Measurements from ENCODE around the gene GALNT10.
"Not testable (repeated sequence)": the region's sequence is repeated elsewhere in the genome, so short reads cannot be mapped to it uniquely, and the experiment has no call there.

GALNT10 gene, protein sequence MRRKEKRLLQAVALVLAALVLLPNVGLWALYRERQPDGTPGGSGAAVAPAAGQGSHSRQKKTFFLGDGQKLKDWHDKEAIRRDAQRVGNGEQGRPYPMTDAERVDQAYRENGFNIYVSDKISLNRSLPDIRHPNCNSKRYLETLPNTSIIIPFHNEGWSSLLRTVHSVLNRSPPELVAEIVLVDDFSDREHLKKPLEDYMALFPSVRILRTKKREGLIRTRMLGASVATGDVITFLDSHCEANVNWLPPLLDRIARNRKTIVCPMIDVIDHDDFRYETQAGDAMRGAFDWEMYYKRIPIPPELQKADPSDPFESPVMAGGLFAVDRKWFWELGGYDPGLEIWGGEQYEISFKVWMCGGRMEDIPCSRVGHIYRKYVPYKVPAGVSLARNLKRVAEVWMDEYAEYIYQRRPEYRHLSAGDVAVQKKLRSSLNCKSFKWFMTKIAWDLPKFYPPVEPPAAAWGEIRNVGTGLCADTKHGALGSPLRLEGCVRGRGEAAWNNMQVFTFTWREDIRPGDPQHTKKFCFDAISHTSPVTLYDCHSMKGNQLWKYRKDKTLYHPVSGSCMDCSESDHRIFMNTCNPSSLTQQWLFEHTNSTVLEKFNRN

DNA sequence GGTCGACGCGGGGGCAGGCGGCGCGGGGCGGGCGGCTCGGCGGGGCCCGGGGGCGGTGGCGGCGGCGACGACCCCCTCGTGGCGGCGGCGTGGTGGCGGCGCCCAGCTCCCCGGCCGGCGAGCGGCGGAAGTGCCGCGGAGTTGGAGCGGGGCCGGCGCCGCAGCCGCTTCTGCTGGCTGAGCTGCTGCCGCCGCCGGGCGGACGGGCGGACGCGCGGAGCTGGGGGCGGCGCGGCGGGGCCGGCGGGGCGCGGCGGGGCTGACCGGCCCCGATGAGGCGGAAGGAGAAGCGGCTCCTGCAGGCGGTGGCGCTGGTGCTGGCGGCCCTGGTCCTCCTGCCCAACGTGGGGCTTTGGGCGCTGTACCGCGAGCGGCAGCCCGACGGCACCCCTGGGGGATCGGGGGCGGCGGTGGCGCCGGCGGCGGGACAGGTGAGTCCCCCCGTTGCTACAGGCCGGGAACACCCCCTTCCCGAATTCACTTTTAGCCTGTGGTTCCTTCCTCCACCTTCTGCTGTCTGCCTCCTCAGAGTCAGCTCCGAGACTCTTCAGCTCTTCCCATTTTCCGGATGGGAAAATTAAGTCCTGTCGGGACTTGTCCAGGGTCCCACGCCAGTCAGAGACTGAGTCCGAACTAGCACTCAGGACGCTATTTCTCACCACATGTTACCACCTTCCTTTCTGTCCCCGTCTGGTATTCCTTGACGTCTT lies at the start of gene GALNT10:
Gene GALNT10, plus strand, starts transcription at position 139 of the 710 bp plus-strand sequence. Its CDS starts 134 bp downstream, at position 273.
- DNase-seq, result no peak

DNA sequence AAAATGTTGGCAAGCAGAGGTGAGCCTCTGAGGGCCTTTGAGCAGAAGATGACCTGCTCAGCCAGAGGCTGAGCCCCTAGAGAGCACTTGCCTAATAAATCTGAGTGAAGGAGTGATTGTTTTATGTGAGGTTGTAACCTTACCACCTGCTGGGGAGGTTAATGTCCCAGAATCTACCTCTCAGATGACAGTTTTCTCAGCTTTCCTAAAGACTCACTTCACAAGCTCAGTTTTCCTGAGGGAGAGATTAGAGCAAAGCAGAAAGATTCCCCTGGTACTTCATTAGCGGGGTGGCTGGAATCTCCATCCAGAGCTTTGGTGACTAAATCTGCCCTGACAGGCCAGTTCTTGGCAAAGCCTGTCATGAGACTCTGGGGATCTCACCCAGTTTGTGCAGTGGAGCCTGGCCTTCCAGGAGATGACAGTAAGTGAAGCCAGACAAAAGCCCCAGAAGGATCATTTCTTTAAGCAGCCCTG lies 48.8 kb upstream of the GALNT10 start:
- DNase-seq, result no peak

- DNase-seq, result no peak
These were observed 47.3 kb upstream of the GALNT10 start for GRCh38 chr5:154143211-154143641.

DNA sequence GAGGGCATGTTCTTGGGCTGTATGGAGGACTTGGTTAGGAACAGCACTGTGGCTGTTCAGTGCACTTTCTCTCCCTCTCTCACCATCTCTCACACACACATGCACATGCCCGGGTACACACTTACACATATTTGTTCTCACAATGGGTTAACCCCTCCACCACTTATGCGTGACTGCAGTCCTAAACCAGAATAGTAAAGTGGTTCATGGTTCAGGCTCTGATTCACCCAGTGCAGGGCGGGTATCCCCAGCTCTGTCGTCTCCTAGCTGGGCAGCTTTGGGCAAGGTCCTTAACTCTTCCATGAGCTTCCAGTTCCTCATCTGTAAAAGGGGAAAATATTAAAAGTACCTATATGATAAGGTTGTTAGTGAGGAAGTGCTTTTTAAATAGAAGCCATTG lies 45.3 kb upstream of the GALNT10 start:
- DNase-seq, result no peak

- no peak for DNase-seq
These were observed 44.1 kb upstream of the GALNT10 start for GRCh38 chr5:154146409-154146808.

DNA sequence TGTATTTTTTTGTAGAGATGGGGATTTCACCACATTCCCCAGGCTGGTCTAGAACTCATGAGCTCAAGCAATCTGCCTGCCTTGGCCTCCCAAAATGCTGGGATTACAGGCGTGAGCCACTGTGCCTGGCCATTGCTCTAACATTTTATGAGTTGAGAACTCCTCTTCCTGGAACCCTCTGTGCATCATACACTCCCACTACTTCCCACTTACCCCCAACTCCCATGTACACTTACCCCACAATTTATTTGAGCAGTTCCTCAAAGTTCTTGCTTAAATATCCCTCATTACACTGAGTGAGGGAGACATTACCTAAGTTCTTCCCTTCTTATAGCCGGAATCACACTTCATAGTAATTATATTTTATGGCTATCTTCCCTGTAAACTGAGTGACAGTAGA lies 42.9 kb upstream of the GALNT10 start:
- DNase-seq, result no peak

GRCh38 chr5:154150471-154150870 lies 40.1 kb upstream of the GALNT10 start:
- not testable (repeated sequence) for DNase-seq

DNA sequence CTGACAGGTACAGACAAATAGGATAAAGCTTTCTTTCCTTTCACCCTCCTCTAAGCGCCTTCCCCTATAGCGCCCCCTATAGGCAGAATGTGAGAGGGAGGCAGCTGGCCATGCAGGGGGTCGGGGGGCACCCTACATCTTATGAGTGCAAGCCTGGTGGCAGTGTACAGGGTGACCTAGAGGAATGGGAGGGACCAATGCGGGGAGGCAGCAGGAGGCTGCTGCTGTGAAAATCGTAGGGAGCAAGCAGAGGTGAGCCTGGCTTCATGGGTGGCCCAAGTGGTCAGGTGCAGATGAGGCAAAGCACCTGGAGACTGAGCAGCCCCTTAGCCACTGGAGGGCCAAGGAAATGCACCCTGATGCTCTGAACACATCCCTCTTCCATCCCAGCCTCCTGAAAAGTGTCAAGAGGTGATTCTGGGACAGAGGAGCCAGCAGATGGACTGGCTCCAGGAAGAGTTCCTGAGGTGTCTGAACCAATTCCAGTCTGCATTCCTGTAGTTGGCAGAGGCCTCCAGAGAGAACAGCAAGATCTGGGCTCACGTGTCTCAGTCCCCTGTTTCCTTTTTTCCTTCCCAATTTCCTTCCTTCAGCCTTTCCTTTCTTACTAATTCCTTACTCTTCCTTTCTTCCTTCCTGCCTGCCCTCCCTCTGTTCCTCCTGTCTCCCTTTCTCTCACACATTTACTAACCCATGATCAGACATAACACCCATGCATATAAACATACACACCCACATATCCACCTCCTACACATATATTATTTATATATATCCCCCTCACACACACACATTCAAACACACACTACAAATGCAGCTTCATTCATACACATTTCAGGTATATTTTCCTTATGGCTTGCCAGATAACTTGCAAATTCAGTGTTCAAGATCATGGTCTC lies 32.8 kb upstream of the GALNT10 start:
- no peak for DNase-seq

DNA sequence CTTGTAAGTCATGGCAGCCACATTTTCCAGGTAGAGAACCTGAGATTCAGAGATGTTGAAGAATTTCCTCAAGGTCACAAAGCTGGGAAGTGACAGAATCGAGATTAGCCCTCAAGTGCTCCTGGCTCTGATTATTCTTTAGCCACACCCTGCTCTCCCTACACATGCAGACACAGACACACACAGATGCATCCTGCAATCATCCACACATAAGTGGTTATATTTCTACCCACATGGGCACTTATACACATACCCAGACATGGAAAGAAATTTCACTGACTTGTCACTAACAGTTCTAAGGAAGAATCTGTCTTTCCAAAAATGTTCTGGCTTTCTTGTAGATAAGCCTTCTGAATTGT lies 32.2 kb upstream of the GALNT10 start:
- no peak for DNase-seq

GRCh38 chr5:154159343-154159742 lies 31.2 kb upstream of the GALNT10 start:
- DNase-seq, result no peak

- DNase-seq, result no peak
These were observed 27.9 kb upstream of the GALNT10 start for GRCh38 chr5:154162539-154163151.

GRCh38 chr5:154163327-154164248 lies 26.9 kb upstream of the GALNT10 start:
- no peak for DNase-seq

DNA sequence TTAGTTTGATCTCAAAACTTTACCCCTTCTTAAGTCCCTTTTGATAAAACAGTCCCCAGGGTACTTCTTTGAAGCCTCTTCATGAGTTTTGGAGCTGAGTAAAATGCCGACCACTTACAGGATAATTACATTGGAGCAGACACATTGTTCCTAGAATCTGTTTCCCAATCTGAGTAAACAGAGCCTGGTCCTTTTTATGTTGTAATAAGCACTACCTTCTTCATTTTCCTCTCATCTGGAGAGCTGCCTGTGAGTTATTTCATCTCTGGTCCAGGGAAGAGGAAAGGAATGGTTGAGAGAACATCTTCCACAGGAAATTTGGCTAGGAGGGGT lies 26.3 kb upstream of the GALNT10 start:
- no peak for DNase-seq

GRCh38 chr5:154165886-154166285 lies 24.6 kb upstream of the GALNT10 start:
- DNase-seq, result no peak

DNA sequence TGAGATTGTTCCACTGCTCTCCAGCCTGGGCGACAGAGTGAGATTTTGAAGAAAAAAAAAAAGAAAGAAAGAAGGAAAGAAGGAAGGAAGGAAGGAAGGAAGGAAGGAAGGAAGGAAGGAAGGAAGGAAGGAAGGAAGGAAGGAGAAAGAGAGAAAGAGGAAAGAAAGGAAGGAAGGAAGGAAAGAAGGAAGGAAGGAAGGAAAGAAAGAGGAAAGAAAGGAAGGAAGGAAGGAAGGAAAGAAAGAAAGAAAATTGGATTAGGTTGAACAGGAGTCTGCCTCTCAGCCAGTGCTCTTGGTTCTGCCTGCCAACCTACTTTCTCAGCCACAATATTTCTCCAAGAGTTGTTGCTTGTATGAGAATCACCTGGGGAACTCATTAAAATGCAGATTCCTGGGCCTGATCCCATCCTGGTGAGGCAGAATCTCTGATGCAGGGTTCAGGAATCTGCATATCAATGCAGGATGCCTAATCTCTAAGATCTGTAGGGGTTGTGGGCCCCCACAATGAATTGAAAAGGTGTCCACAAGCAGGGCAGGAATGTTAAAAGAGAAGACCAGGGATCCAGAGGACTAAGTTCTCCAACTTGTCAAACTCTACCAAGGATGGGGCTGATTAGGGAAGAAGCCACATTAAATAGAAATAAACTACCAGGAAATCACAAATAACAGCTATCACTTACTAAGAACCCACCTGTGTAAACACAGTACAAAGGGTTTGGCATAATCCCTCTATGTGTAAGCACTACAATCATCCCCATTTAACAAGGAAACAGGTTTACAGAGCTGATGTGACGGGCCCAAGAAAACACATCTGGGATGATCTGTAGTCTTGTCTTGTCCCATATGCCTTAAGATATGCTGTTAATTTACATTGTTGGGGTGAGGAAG lies 23.4 kb upstream of the GALNT10 start:
- DNase-seq, result no peak

GRCh38 chr5:154168395-154168794 lies 22.1 kb upstream of the GALNT10 start:
- no peak for DNase-seq

DNA sequence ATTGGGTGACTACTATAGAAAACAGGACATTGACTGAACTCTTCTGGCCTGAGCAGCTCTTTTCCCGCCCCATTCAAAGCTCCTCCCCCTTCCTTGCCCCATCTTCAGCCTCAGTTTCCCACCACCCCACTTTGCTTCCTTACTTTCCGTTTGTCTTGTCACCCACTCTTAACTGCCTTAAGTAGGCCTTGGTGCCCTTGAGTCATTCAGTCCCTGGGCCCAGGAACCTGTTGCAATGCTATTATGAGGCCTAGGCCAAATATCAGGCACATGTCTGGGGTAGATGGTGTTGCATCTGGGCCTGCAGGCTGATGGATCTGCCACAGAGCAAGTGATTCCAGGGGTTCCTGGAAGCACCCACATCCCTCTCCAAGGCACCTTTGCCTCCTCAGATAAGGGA lies 17.7 kb upstream of the GALNT10 start:
- no peak for DNase-seq

DNA sequence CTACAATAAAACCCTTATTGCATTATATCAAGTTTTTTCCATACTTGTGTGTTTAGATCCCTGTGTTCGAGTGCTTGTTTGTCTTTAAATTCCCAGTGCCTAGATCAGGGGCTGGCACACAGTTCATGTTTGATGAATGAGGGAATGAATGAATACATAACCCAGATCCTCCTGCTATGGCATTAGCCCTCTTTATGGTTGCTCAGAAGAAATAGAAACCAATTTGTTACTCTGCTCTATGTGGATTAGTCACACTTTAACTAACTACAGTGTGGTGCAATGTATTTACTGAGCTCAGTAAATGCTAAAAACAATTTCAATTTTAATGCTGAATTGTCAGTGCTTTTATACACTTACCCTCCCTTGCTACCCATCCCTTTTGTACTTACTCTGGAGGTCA lies 16.4 kb upstream of the GALNT10 start:
- no peak for DNase-seq

DNA sequence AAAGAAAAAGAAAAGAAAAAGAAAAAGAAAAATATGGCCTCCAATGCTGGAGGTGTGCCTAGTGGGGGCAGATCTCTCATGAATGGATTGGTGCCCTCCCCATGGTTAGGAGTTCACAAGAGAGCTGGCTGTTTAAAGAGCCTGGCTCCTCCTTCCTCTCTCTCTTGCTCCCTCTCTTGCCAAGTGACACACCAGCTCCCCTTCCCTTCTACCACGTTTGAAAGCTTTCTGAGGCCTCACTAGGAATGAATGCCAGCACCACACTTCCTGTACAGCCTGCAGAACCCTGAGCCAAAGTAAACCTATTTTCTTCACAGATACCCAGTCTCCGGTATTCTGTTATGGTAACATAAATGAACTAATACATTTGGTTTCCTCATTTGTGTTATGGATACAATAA lies 14.4 kb upstream of the GALNT10 start:
- no peak for DNase-seq

DNA sequence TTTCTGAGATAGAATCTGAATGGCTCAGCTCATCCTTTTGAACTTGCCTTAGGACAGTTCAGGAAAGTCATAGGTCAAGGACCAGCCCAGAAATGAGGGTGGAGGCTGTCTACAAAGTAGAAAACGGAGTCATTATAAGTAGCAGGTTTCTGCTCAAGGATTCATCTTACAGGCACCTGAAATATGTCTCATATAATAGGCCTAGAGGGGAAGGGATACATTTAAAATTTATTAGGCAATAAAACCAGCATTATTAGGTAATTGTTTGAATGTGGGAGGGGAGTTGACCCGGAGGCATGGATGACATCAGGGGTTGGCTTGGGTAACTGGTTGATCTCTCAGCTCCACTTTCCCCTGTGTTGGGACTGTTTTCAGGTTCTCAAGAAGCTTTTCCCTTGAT lies 11.9 kb upstream of the GALNT10 start:
- no peak for DNase-seq
